GM12801 (cell line): ENCODE results near the gene HIVEP2.

Source experiments
- CTCF ChIP-seq: IDR thresholded peaks from one replicate; pipeline ENCODE4 v1.5.1; 2011; ENCODE audit warnings: control low read depth; ENCODE audit not compliant: insufficient read length; ENCODE audit errors: extremely low read depth

The HIVEP2 gene

GRCh38 chr6:142800240-142800639 is 144.7 kb downstream of the HIVEP2 start:
- TF ChIP-seq CTCF: no peak

- no peak for TF ChIP-seq CTCF
Measured at GRCh38 chr6:142799639-142800038, 145.3 kb downstream of the HIVEP2 start.

GRCh38 chr6:142797159-142797558 is 147.8 kb downstream of the HIVEP2 start:
- TF ChIP-seq CTCF: no peak

GRCh38 chr6:142796571-142796970 is 148.4 kb downstream of the HIVEP2 start:
- TF ChIP-seq CTCF: no peak

- no peak for TF ChIP-seq CTCF
Measured at GRCh38 chr6:142796024-142796423, 149.0 kb downstream of the HIVEP2 start.

GRCh38 chr6:142794424-142794823 is 150.6 kb downstream of the HIVEP2 start:
- no peak for TF ChIP-seq CTCF

- no peak for TF ChIP-seq CTCF
Measured at GRCh38 chr6:142790257-142790656, 154.7 kb downstream of the HIVEP2 start.

- TF ChIP-seq CTCF: no peak
Measured at GRCh38 chr6:142787422-142787821, 157.6 kb downstream of the HIVEP2 start.
